NCI-H146 treated with DMSO at 0.1 percent for 48 hours (cell line): ENCODE measurements around the gene ARID4A.
"Not testable (repeated sequence)": the region's sequence is repeated elsewhere in the genome, so short reads cannot be mapped to it uniquely, and the experiment has no call there.

ENCODE experiments used
- DNase-seq: peaks from one replicate; lab custom pipeline; 2025; ENCODE audit not compliant: unreplicated experiment; lab: John Stamatoyannopoulos, UW

ARID4A gene

DNA sequence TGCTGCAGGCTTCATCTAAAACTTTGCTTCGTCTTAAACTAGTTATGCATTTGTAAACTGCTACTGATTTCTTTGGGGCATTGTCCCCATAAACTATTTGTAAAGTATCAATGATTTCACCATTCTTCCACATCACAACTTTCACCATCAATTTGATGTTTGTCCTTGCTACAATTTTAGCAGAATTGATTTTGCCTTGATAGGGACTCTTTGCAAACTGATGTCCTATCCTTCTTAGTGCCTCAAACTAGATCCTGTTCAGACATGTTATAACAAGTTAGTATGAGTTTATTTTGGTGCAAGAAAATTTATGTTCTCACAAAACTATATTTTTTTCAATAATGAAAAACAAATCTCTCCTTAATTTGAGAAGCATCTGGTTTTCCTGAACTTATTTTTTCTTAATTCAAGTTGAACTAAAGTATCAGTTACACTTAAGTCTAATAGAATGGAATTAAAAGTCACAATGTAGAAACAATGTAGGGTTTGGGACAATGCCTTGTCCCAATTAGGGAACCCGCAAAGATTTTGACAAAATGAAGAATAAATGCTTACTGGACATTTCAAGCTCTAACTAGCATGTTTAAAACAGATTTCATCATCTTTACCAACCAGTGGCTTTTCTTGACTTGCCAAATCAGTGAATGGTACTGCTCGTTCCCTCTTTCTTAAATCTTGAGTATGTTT lies 10.1 kb upstream of the ARID4A start:
- DNase-seq: no peak

DNA sequence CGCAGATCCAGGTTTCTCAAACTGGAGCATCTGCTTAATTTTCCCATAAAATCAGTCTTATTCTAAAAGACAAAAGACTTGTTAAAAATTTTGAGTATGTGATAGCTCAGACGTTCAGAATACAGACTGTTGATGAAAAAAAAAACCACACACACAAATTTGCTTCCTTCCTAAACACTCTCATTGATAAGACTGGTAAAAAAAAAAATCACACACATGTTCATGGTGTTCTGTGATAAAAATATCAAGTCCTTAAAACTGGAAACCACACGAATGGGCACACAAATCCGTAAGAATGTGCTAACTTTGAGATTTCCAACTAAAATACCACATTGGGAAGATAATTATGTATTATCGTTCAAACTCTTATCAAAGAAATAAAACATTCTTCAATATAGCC lies 6.7 kb upstream of the ARID4A start:
- no peak for DNase-seq

DNA sequence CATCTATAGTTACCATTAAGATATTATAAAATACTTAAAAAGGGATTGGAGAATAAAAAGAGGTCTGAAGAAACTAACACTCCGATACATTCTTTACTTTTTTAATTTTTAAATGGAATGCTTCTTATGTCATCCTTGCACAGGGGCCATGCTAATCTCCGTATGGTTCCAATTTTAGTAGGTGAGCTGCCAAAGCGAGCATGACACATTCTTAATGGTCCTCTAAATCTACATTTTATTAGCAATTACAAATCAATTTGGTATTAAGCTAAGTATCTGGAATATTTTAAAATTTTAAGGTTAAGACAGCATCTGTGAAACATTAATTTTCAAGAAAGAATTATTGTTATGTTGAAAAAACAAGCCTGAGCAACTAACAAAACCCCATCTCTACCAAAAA lies 6.2 kb upstream of the ARID4A start:
- no peak for DNase-seq

GRCh38 chr14:58294201-58294600 lies 4.2 kb upstream of the ARID4A start:
- DNase-seq: no peak

DNA sequence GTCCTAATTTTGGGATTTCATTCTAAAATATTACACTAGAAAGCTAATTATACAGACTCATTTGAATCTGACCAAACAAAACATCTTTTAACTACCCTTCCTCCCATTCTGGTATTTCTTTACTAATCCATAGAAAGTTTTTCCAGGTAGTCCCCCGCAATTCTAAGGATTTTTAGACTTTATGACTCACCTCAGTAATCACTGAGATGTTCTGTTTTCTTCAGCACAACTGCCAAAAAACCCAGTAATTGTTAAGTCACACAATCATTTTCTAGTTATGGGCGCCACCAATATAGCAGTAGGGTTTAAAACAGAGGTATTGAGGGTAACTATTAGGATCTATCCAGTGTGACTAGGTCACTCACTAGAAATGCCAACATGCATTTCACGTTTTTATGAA lies 1.6 kb upstream of the ARID4A start:
- no peak for DNase-seq

DNA sequence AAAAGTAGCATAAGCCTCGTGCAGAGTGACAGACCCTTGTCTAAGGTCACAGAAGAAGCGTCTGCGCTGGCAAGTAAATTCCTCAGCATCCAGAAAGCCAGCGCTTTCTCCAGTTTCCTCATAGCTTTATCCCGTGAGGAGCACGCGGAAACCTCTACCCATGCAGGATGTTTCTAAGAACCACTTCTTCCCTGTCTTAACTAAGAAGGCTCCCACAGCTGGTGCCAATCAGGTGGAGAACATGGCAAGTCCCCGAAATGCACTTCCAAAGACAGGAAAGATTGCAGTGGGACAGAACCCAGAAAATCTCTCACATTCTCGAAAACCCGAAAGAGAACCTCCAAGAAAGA lies 968 bp upstream of the ARID4A start:
- DNase-seq: no peak

DNA sequence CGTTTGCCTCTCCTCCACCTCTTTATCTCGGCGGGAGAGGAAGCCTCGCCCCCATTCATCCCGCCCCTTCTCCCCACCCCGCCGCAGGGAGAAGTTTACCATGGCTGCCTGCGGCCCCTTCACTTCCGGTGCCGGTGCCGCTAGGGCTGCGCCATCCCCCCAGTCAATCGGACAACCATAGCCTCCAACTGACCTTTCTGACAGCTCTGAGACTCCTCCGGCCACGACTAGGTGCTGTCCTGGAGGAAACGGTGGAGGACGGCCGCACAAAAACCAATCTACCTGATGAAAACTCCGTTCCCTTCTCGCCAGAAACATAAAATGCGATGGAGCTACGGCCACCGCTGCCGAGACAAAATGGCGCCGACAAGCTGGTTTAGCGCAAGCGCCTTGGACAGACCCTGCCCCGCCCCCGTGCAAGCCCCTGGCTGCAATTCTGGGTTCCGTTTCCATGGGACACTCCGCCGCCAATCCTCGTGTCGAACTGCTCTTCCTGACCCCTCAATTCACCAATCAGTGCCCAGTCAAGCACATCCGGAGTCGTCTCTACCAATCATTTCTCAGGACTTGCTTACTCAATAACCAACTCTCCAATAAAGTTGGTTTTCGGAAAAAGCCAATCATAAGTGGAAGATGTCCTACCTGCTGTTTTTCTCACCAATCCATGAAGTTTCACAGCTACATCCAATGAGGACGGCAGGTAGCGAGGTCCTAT lies 436 bp upstream of the ARID4A start:
- DNase-seq: peak; percentile 98

DNA sequence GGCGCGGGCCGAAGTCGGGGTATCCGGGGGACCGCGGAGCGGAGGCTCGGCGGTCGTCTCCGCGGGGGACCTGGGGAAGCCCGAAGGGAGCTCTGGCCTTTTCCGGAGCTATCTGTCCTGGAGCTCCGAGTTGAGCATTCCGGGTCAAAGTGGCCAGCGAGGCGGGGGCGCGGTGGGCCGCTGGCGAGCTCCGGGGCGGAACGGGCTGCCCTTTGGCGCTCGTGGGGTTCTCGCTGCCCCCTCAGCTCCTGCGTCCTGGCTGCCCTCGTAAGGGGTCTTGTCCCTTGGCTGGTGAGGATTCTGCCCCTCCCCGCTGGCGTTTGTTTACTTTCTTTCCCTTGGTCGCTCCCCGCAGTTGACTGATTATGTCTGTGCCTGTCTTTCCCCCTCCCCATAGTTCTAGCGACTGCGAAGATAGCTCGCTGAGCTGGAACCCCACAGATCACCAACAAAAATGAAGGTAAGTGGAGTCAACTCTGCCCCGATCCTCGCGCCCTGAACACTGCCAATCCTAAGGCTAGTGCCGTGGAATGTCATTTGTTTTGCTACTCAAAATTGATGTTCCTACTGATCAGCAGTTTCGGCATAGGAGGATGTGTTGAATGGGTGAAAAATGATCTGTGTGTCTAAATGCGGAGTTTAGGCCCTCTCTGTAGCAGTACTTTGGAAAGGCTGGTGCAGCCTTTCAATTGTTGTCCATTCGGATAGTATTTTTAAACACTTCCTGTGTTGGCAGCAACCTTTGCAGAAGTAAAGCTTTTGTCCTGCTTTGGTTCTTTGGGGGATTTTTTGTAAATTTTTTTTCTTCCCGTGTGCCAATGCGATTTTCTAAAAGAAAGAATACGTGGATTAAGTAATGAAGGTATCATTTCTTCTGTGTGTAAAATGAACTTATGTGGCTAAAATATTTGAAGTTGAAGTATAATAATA lies 1.3 kb downstream of the ARID4A start:
- DNase-seq: no peak

DNA sequence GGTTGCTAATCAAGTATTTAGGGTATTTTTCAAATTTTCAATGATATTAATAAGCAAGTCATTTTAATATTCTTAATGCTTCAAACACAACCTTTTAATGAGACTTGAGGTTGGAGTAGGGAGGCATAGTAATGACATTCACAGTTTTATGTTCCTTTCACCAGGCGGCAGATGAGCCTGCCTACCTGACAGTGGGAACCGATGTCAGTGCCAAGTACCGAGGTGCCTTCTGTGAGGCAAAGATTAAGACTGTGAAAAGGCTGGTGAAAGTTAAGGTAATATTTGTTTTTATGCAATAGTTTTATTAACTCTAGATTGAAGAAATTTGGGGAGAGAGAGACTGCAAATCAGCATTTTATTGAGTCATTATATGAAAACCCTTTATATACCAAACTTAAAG lies 3.1 kb downstream of the ARID4A start:
- no peak for DNase-seq

- DNase-seq: no peak
These were observed 7.4 kb downstream of the ARID4A start for GRCh38 chr14:58305730-58306129.

GRCh38 chr14:58307597-58308316 lies 9.4 kb downstream of the ARID4A start:
- no peak for DNase-seq

DNA sequence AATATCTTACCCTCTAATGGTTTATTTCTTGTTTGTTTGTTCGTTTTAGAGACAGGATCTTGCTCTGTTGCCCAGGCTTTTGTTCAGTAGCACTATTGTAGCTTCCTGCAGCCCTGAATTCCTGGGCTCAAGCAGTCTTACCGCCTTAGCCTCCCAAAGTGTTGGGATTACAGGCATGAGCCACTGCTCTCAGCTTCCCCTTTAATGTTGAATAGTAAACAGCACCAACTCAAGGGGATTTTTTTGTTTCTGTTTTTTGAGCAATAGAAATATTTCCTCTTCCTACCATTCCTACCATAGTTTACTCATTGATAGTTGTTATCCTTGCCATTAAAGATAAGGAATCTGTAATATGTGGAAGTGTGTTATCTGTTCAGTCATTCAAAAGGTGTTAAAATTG lies 10.7 kb downstream of the ARID4A start:
- no peak for DNase-seq

DNA sequence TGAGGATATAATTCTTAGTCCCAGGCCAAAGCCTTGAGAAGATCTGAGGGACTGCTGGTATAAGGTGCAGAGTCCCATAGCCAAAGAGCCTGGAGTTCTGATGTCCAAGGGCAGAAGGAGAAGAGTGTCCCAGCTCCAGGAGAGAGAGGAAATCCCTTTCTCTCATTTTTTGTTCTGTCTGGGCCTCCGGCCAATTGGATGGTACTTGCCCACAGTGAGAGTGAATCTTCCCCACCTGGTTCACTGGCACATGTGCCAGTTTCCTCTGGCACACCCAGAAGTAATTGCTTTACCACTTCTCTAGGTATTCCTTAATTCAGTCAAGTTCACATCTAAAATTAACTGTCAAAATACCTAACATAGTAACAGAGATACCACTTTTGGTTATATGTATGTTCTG lies 15.3 kb downstream of the ARID4A start:
- DNase-seq: no peak

DNA sequence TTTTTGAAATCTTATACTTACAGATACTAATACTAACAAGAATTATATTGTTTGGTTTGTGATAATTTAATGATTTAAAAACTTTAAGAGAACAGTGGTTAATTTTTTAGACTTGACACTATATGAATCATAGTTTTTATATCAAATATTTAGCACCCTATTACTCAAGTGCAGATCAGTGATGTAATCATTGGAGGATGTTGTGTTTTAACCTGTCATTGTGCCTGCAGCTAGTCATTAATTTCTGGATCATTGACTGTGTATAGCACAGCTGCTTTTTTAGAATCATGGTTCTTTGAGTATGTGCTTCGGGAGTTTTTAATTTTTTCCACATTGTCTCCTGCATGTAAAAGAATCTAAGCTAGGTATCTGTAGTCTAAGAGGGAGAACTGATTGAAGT lies 17.3 kb downstream of the ARID4A start:
- no peak for DNase-seq

DNA sequence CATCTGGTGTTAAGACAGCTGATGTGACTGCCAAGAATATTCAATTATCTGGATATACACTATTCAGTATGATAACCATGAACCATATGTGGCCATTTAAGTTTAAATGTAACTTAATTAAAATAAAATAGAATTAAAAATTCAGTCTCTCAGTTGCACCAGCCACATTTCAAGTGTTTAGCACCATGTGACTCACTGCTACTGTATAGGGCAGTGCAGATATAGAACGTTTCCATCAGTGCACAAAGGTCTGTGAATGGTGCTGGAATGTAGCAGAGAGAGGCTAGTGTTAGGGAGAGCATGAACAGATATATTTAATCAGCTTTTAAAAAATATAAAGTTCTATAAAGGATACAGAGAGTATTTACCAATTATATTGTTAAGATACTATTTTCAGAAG lies 28.7 kb downstream of the ARID4A start:
- DNase-seq: no peak

DNA sequence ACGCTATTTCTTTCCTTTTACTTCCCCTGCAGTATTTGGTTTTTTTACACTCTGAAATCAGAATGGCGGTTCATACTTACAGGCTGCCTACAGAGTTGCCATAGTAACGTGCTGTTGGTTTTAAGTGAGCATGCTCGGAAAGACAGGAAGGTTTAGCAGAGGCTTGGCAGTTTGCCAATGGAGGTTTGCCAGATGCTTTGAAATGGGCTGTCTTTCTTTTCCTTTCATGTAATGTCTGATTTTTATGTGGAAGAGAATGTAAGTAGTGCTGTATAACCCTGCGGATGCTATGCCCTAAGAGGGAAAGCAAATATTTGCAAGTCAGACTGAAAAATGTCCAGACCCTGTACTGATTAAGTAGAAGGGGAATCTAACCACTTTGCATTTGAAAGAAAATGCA lies 32.8 kb downstream of the ARID4A start:
- peak; percentile 97 for DNase-seq

DNA sequence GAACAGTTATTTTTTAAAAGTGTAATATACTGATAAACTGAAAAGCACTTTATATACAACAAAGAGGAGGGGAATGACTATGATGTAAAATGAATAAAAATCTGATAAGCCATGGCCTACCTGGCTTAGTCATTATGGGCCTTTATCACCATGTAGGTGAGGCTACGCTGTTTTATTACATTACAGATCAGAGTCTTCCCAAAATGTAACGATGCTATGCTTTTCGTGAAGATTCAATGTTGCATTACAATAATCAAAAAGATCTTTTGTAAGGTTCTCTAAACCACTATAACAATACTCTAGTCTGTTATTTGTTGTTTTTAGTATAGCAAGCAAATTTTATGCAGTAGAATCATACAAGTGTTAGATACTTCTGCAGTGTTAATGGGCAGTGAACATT lies 34.2 kb downstream of the ARID4A start:
- DNase-seq: peak; percentile 12

DNA sequence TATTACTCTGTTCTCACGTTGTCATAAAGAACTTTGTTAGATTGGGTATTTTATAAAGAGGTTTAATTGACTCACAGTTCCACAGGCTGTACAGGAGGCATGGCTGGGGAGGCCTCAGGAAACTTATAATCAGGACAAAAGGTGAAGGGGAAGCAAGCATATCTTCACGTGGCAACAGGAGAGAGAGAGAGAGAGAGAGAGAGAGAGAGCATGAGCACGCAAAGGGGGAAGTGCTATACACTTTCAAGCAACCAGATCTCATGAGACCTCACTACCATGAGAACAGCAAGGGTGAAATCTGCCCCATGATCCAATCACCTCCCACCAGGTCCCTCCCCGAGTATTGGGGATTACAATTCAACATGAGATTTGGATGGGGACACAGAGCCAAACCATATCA lies 41.3 kb downstream of the ARID4A start:
- not testable (repeated sequence) for DNase-seq

DNA sequence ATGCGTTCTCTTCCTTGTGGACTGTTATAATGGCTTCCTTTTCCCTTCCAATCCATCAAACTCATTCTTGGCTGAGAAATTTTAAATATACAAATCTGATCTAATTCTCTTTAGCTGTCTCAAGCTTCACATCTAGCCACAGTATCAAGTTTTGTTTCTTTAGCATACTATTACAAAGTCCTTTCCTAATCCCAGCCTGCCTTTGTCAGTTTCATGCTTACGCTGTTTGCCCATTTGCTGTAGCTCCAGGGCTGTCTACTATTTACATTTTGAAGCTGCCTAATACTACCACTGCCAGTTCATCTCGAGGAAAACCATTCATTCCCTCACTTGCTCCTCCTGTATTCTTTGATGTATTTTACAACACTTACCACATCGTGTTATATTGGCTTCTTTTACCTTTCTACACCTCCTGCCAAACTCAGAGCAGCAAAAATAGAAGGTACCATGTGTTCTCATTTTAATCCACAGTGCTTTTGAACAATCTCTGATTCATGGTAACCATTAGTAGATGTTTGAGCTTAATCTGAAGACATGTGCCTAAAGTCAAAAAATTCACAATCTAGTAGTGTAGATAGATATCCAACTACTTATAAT lies 42.9 kb downstream of the ARID4A start:
- DNase-seq: no peak

GRCh38 chr14:58343535-58343934 lies 45.2 kb downstream of the ARID4A start:
- DNase-seq: not testable (repeated sequence)
